ENCODE results near the gene C6orf89. TPM values are rescaled to one million over a fixed set of nuclear protein-coding genes. Genes with fewer than 3 reads are reported as not detected.

C6orf89 gene
- total and polyA plus RNA-seq, 10 donors, result 5.7 to 49.8 (median 34.7) TPM

GRCh38 chr6:36920049-36920448, 34.3 kb downstream of the C6orf89 start:
- no peak for TF ChIP-seq CTCF (IDR thresholded peaks at IDR 0.05 in 8 of 11, conservative IDR thresholded peaks at IDR 0.05 in 3 of 11)
- Histone ChIP-seq H3K4me3 (no peak overlapping the region), H3K9me3 (no peaks in the 10 kb centered on the region), H3K36me3 (peaks cover 0 to 100% (median 87%) of the 10 kb centered on the region in 6 donors), H3K27ac (peak overlapping the region in 2 of 8 donors; percentile 8 to 36), H3K4me1 (peaks cover 0 to 2% (median 0%) of the 10 kb centered on the region in 6 donors), H3K27me3 (replicated peaks in 1 of 7) (no peaks in the 10 kb centered on the region)
- 92 to 97% (median 94%) methylated on average over 4 of the region's 4 CpGs for WGBS, 5 donors
- DNase-seq, result no peak
- intact Hi-C loops (cut with DNase I; ENCODE audit: low total_unique reads), result no loop called here

GRCh38 chr6:36920546-36920945, 34.8 kb downstream of the C6orf89 start:
- Histone ChIP-seq H3K9me3 (no peaks in the 10 kb centered on the region), H3K27me3 (replicated peaks in 1 of 7) (no peaks in the 10 kb centered on the region), H3K4me1 (no peaks in the 10 kb centered on the region), H3K27ac (peak overlapping the region in 2 of 8 donors; percentile 8 to 36), H3K4me3 (no peak overlapping the region), H3K36me3 (peaks cover 0 to 100% (median 86%) of the 10 kb centered on the region in 6 donors)
- intact Hi-C loops (cut with DNase I; ENCODE audit: low total_unique reads), result no loop called here
- 74 to 89% (median 78%) methylated on average over 5 of the region's 5 CpGs for WGBS, 5 donors
- no peak for TF ChIP-seq POLR2AphosphoS5 (IDR thresholded peaks at IDR 0.05)
- no peak for TF ChIP-seq POLR2A (IDR thresholded peaks at IDR 0.05)
- no peak for TF ChIP-seq CTCF (IDR thresholded peaks at IDR 0.05 in 8 of 11, conservative IDR thresholded peaks at IDR 0.05 in 3 of 11)
- no peak for DNase-seq

- H3K9me3 ChIP-seq, result no peaks in the 10 kb centered on the region
- no peak overlapping the region for H3K4me3 ChIP-seq
- no peak for TF ChIP-seq POLR2A (IDR thresholded peaks at IDR 0.05)
- no peak for TF ChIP-seq CTCF (IDR thresholded peaks at IDR 0.05 in 8 of 11, conservative IDR thresholded peaks at IDR 0.05 in 3 of 11)
- no peak for TF ChIP-seq POLR2AphosphoS5 (IDR thresholded peaks at IDR 0.05)
- intact Hi-C loops (cut with DNase I; ENCODE audit: low total_unique reads), result no loop called here
- H3K36me3 ChIP-seq, result peaks cover 0 to 97% (median 56%) of the 10 kb centered on the region in 6 donors
- H3K27ac ChIP-seq, result no peak overlapping the region
- H3K27me3 ChIP-seq (replicated peaks in 1 of 7), result no peaks in the 10 kb centered on the region
- peaks cover 0 to 2% (median 0%) of the 10 kb centered on the region in 6 donors for H3K4me1 ChIP-seq
- DNase-seq, result no peak
- 82 to 94% (median 88%) methylated on average over 4 of the region's 4 CpGs for WGBS, 5 donors
Measured at GRCh38 chr6:36924131-36924530, 38.4 kb downstream of the C6orf89 start.

GRCh38 chr6:36924778-36925374, 39.1 kb downstream of the C6orf89 start:
- no peaks in the 10 kb centered on the region for H3K9me3 ChIP-seq
- H3K4me3 ChIP-seq, result no peak overlapping the region
- no peaks in the 10 kb centered on the region for H3K27me3 ChIP-seq (replicated peaks in 1 of 7)
- H3K36me3 ChIP-seq, result peaks cover 0 to 92% (median 48%) of the 10 kb centered on the region in 6 donors
- 91 to 95% (median 92%) methylated on average over 5 of the region's 5 CpGs for WGBS, 5 donors
- TF ChIP-seq POLR2AphosphoS5 (IDR thresholded peaks at IDR 0.05), result no peak
- no peak for TF ChIP-seq POLR2A (IDR thresholded peaks at IDR 0.05)
- TF ChIP-seq CTCF (IDR thresholded peaks at IDR 0.05 in 8 of 11, conservative IDR thresholded peaks at IDR 0.05 in 3 of 11), result no peak
- H3K4me1 ChIP-seq, result peaks cover 0 to 9% (median 0%) of the 10 kb centered on the region in 6 donors
- no peak for DNase-seq
- intact Hi-C loops (cut with DNase I; ENCODE audit: low total_unique reads), result no loop called here
- no peak overlapping the region for H3K27ac ChIP-seq
